Neural crest cell (in vitro differentiated cells): ENCODE results near the gene PHACTR1. TPM values are rescaled to one million over a fixed set of nuclear protein-coding genes. Genes with fewer than 3 reads are reported as not detected.

Experiments used
- DNase-seq: peaks from one replicate; pipeline ENCODE4 v3.0.0; 2021; ENCODE audit warnings: low read depth, mixed read lengths, low spot score
- H3K27ac Mint-ChIP-seq: one replicate; pipeline ENCODE4 v1.8.0; 2021; ENCODE audit warnings: mild to moderate bottlenecking, mixed read lengths; ENCODE audit not compliant: unreplicated experiment
- H3K27me3 Mint-ChIP-seq: 2 replicates; pipeline ENCODE4 v1.8.0; 2021; ENCODE audit warnings: low read depth, mild to moderate bottlenecking, mixed read lengths
- H3K36me3 Mint-ChIP-seq: 2 replicates; pipeline ENCODE4 v1.8.0; 2021; ENCODE audit warnings: low read depth, mild to moderate bottlenecking, mixed read lengths
- H3K4me1 Mint-ChIP-seq: 2 replicates; pipeline ENCODE4 v1.8.0; 2021; ENCODE audit warnings: mixed read lengths
- H3K4me3 Mint-ChIP-seq: one replicate; pipeline ENCODE4 v1.8.0; 2021; ENCODE audit warnings: mild to moderate bottlenecking, mixed read lengths
- H3K9me3 Mint-ChIP-seq: 2 replicates; pipeline ENCODE4 v1.8.0; 2021; ENCODE audit warnings: mixed read lengths
- total RNA-seq: library from RNA; stranded (reverse); gene quantifications from 2 replicates; pipeline ENCODE4 v1.2.1, GENCODE V29; 2021
- TF ChIP-seq, protein P1 (sequence below): fragments of 200-600 bp; sonication (generic); conservative IDR thresholded peaks from 2 replicates; pipeline ENCODE4 v1.5.0; 2021; ENCODE audit warnings: antibody characterized with exemption, mild to moderate bottlenecking

Gene PHACTR1
- total RNA-seq, 1 donor from 2014 or later = 10.4 TPM

DNA sequence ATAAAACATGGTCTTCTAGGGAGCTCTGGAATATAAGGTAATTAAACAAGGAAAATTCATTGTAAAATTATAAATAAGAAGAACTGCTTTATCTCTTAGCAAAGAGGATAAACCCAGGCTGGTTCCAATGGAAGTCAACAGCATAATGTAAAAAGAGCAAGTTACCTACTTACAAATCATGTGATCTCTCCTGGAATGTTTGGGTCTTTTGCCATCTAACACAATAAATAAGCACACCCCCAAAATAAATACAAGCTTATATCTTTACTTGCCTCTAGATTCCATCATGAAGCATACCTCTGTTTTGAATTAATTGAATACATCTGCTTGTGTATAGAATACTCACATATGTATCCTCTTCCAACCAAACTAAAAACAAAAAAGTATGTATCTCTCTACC, 2.5 kb upstream of the PHACTR1 start:
- H3K27me3 Mint-ChIP-seq = peaks cover 28% of the 10 kb centered on the region
- no peaks in the 10 kb centered on the region for H3K36me3 Mint-ChIP-seq
- H3K4me1 Mint-ChIP-seq = peaks cover 31% of the 10 kb centered on the region
- H3K4me3 Mint-ChIP-seq = no peak overlapping the region
- TF ChIP-seq, protein P1, sequence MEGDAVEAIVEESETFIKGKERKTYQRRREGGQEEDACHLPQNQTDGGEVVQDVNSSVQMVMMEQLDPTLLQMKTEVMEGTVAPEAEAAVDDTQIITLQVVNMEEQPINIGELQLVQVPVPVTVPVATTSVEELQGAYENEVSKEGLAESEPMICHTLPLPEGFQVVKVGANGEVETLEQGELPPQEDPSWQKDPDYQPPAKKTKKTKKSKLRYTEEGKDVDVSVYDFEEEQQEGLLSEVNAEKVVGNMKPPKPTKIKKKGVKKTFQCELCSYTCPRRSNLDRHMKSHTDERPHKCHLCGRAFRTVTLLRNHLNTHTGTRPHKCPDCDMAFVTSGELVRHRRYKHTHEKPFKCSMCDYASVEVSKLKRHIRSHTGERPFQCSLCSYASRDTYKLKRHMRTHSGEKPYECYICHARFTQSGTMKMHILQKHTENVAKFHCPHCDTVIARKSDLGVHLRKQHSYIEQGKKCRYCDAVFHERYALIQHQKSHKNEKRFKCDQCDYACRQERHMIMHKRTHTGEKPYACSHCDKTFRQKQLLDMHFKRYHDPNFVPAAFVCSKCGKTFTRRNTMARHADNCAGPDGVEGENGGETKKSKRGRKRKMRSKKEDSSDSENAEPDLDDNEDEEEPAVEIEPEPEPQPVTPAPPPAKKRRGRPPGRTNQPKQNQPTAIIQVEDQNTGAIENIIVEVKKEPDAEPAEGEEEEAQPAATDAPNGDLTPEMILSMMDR = no peak
- DNase-seq = no peak
- no peak overlapping the region for H3K27ac Mint-ChIP-seq
- H3K9me3 Mint-ChIP-seq = no peaks in the 10 kb centered on the region

DNA sequence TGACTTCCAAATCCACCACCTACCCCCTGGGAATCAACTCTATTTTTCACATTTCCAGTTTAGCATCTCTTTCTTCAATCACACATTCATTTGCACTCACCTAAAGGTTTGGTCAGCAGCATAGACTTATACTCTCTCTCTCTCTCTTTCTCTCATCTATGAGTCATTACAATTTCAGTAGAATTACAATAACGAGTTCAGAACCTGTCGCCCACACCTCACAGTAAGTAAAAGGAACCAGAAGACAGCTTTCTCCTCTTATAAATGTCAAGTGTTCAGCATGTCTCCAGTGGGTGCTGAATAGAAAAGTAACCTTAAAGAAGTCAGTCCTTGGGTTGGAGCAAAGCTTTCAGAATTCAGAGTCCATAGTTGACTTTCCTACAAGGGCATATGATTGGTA, 1.1 kb upstream of the PHACTR1 start:
- Mint-ChIP-seq H3K27ac (no peak overlapping the region), H3K9me3 (no peaks in the 10 kb centered on the region)
- DNase-seq = no peak

DNA sequence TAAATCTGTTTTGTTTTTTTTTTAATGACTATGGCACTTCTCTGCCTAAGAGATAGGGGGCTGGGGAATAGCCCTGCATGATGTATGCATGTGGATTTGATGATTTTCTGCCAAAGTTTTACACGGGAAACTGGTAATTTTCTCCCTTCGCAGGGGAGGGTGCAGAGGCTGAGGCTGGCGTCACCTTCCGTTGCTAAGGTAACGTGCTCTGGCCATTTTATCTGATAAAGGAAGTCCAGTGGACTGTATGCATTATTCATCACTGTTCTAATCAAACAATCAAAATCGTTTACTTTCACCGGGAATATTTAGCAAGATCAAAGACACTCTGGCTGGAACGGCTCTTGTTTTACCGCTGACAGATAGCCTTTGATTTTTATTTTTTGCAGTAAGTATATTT, 789 bp downstream of the PHACTR1 start:
- Mint-ChIP-seq H3K27me3 (peaks cover 24% of the 10 kb centered on the region), H3K27ac (no peak overlapping the region), H3K4me1 (peaks cover 19% of the 10 kb centered on the region), H3K4me3 (peak overlapping the region; percentile 61), H3K36me3 (no peaks in the 10 kb centered on the region), H3K9me3 (no peaks in the 10 kb centered on the region)
- TF ChIP-seq, protein P1 = no peak
- no peak for DNase-seq

More for the DNA sequence above, 1.1 kb upstream of the PHACTR1 start:
- peaks cover 32% of the 10 kb centered on the region for H3K27me3 Mint-ChIP-seq
- no peaks in the 10 kb centered on the region for H3K36me3 Mint-ChIP-seq
- no peak overlapping the region for H3K4me3 Mint-ChIP-seq
- TF ChIP-seq, protein P1 = no peak
- peaks cover 19% of the 10 kb centered on the region for H3K4me1 Mint-ChIP-seq

DNA sequence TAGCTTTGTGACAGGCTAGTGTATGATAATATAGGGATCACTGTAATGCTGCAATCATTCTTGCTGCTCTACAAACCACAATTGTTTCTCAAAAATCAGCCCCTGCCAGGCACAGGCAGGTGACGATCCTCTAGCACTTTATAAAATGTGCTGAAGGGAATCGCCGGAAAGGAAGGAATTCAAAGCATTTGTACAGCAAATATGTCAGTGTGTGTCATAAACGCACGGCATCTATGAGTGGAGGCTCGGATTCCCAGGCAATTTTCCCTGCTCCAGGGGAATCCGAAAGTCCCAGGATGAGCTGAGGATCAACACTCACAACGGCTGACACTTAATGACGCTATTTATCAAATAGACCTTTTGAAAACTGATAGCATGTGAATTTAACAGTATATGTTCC, 1.4 kb downstream of the PHACTR1 start:
- Mint-ChIP-seq H3K36me3 (no peaks in the 10 kb centered on the region), H3K27me3 (peaks cover 24% of the 10 kb centered on the region), H3K4me1 (peaks cover 19% of the 10 kb centered on the region), H3K27ac (no peak overlapping the region), H3K9me3 (no peaks in the 10 kb centered on the region), H3K4me3 (no peak overlapping the region)
- TF ChIP-seq, protein P1 = no peak
- no peak for DNase-seq

DNA sequence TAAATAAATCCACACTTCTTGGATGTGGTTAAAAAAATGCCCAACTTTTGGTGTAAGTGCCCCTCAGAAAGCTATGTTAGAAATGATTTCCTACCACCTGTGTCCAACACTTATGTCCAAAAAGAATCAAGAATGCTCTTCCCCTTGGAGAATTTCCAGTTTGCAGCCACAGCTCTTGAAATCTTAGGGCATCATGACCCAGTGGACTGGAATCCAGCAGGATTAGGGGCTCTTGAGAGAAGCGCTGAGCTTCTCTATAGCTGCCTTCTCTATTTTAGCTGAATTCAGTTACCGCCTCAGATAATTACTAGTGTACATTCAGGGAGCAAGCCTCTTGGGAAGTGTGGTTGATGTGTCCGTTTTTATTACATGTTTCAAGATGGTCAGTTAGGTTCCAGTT, 2.5 kb downstream of the PHACTR1 start:
- H3K36me3 Mint-ChIP-seq = no peaks in the 10 kb centered on the region
- peaks cover 24% of the 10 kb centered on the region for H3K27me3 Mint-ChIP-seq
- no peak overlapping the region for H3K4me3 Mint-ChIP-seq
- peaks cover 19% of the 10 kb centered on the region for H3K4me1 Mint-ChIP-seq
- no peaks in the 10 kb centered on the region for H3K9me3 Mint-ChIP-seq
- TF ChIP-seq, protein P1 = no peak
- H3K27ac Mint-ChIP-seq = no peak overlapping the region
- DNase-seq = no peak

DNA sequence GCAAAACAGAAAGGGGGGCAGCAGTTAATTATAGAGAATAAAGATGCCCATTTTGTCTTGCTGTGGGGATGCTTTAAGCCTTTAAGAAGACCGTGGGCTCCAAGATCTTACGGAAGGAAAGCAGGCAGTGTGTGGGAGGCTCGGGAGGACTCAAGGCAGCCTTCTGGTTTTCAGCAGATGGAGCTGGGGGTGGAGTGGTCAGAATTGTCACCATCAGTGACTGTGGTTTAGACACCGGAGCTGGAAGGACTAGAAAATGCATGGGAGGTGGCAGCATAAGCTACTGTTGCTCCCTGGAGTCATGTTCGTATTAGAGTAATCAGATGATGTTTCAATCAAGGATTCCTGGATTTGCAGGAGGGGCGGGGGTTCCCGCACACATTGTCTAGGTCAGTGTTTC, 3.7 kb downstream of the PHACTR1 start:
- TF ChIP-seq, protein P1 = no peak
- DNase-seq = no peak
- Mint-ChIP-seq H3K27ac (no peak overlapping the region), H3K9me3 (no peaks in the 10 kb centered on the region), H3K36me3 (no peaks in the 10 kb centered on the region), H3K4me3 (no peak overlapping the region), H3K27me3 (peaks cover 24% of the 10 kb centered on the region), H3K4me1 (peaks cover 19% of the 10 kb centered on the region)
